Activated CD8-positive, alpha-beta T cell treated with anti-CD3 and anti-CD28 coated beads, Interleukin-2, amount 10 ng/mL, durations not matched to agents 7 days and 5 days (primary cell): ENCODE data around the gene OXSR1. TPM values are rescaled to one million over a fixed set of nuclear protein-coding genes. Genes with fewer than 3 reads are reported as not detected.

Experiments
- ATAC-seq: fragments of 150-1000 bp; cut with Tn5 transposase; one replicate; pipeline ENCODE4 v1.10.0; 2021; ENCODE audit warnings: moderate library complexity
- CTCF ChIA-PET: fragments of 350-600 bp; sonication (Branson Sonifier 250); formaldehyde crosslinking; loops from one replicate; lab custom pipeline; 2021; ENCODE audit warnings: antibody characterized with exemption; lab: Charles Lee
- POLR2A ChIA-PET: fragments of 350-600 bp; sonication (Branson Sonifier 250); formaldehyde crosslinking; loops from one replicate; lab custom pipeline; 2021; ENCODE audit warnings: antibody characterized with exemption; lab: Charles Lee
- DNase-seq: peaks from one replicate; pipeline ENCODE4 v3.0.0-alpha.2; 2020
- H3K27ac Mint-ChIP-seq: one replicate; pipeline ENCODE4 v1.8.0; 2021; ENCODE audit warnings: mild to moderate bottlenecking, mixed read lengths
- H3K27me3 Mint-ChIP-seq: one replicate; pipeline ENCODE4 v1.8.0; 2021; ENCODE audit warnings: low read depth, mixed read lengths
- H3K36me3 Mint-ChIP-seq: one replicate; pipeline ENCODE4 v1.8.0; 2021; ENCODE audit warnings: low read depth, mixed read lengths
- H3K4me1 Mint-ChIP-seq: one replicate; pipeline ENCODE4 v1.8.0; 2021; ENCODE audit warnings: low read depth, mixed read lengths
- H3K4me3 Mint-ChIP-seq: one replicate; pipeline ENCODE4 v1.8.0; 2021; ENCODE audit warnings: mild to moderate bottlenecking, mixed read lengths
- H3K9me3 Mint-ChIP-seq: one replicate; pipeline ENCODE4 v1.8.0; 2022; ENCODE audit warnings: mixed read lengths; ENCODE audit not compliant: insufficient read depth
- total RNA-seq, 2 experiments: library from RNA; stranded (reverse); gene quantifications; one replicate each; pipeline ENCODE4 v1.2.3, GENCODE V29; 2021

Gene OXSR1
- total RNA-seq, 2 experiments from 2014 or later: 56.9 to 60.3 TPM

DNA sequence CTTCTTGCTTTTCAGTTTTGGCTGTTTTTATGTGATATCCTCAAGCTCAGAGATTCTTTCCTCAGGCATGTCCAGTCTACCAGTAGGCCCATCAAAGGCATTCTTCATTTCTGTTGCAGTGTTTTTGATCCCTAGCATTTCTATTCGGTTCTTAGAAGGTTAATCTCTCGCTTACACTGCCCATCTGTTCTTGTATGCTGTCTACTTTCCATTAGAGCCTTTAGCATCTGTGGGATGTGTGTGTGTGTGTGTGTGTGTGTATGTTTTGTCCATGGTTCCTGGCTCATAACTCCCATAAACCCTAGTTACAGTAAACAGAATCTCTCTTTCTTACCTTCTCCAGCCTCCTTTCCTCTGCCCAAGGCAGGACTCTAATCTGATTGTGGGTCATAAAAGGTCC, 95.1 kb downstream of the OXSR1 start:
- DNase-seq: no peak
- ATAC-seq: no peak
- Mint-ChIP-seq H3K27me3 (no peaks in the 10 kb centered on the region), H3K27ac (no peak overlapping the region), H3K4me1 (peaks cover 29% of the 10 kb centered on the region), H3K9me3 (no peaks in the 10 kb centered on the region), H3K36me3 (peaks cover 25% of the 10 kb centered on the region), H3K4me3 (no peak overlapping the region)
- POLR2A ChIA-PET: no interaction called here
- CTCF ChIA-PET: no interaction called here

DNA sequence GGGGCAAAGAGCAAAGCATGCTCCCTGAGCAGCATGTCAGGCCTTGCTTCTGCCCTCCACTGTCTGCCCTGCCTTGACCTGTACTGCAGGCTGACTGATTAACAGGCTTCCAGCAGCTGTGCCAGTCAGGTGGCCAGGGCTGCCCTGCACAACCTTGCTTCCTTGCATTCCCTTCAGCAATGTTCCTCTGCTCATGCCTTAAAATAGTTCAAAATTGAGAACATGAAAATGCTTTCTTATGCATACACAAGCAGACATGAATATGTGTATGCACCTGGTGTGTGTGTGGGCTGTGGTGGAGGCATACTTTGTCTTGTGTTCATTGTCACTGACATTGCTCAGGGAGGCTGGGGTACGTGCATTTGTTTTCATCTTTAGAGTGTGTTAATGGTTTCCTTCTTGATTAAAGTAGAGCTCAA, 99.0 kb downstream of the OXSR1 start:
- CTCF ChIA-PET: no interaction called here
- no peaks in the 10 kb centered on the region for H3K9me3 Mint-ChIP-seq
- peaks cover 7% of the 10 kb centered on the region for H3K36me3 Mint-ChIP-seq
- POLR2A ChIA-PET: no interaction called here
- H3K27ac Mint-ChIP-seq: no peak overlapping the region
- H3K27me3 Mint-ChIP-seq: no peaks in the 10 kb centered on the region
- no peak for ATAC-seq
- no peak for DNase-seq
- no peak overlapping the region for H3K4me3 Mint-ChIP-seq
- peaks cover 37% of the 10 kb centered on the region for H3K4me1 Mint-ChIP-seq

DNA sequence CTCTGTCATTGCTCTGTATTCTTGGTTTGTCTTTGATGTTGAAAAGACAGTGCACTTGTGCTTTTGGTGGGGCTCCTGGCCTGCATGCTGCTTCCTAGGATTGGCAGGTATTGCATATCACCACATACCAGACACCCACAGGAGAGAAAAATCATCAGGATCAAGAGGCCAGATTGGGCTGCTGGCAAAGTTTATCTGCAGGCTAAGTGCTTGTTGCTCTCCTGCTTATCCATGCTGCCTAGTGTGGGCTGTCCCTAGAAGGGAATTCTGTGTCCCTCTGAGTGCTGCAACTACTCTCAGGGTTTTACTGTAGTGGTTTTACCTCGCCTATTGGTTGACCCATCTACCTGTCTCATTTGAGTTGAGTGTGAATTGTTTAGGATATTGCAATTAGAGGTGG, 99.4 kb downstream of the OXSR1 start:
- ChIA-PET CTCF (no interaction called here), POLR2A (no interaction called here)
- ATAC-seq (no peak), DNase-seq (no peak)
- Mint-ChIP-seq H3K27me3 (no peaks in the 10 kb centered on the region), H3K4me3 (no peak overlapping the region), H3K36me3 (peaks cover 4% of the 10 kb centered on the region), H3K4me1 (peaks cover 33% of the 10 kb centered on the region), H3K27ac (no peak overlapping the region), H3K9me3 (no peaks in the 10 kb centered on the region)

DNA sequence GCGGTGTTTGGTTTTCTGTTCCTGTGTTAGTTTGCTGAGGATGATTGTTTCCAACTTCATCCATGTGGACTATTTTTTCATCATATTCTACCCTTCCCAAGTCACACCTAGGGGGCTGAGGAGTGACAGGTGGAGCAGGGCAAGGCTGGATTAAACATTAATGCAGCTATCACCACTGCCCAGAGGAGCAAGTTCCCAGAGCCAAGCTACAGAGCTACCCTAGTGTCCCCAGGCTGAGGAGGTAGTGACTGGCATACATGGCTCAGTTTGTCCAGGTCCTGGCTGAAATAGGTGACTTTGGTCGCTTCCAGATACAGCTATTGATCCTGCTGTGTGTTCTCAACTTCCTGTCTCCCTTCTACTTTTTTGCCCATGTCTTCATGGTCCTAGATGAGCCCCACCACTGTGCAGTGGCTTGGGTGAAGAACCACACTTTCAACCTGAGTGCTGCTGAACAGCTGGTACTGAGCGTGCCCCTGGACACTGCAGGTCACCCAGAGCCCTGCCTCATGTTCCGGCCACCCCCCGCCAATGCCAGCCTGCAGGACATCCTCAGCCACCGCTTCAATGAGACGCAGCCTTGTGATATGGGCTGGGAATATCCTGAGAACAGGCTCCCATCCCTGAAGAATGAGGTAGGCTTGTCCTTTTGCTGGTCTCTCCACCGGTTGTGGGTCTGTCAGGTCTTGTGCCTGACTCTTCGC, 100.4 kb downstream of the OXSR1 start, which contains the start of gene SLC22A13:
SLC22A13 (plus strand) TSS at position 209 of the 704 bp plus-strand sequence; CDS start at position 258, 49 bp downstream.
- no peak for DNase-seq
- ChIA-PET POLR2A (no interaction called here), CTCF (no interaction called here)
- no peaks in the 10 kb centered on the region for H3K27me3 Mint-ChIP-seq
- ATAC-seq: no peak
- H3K27ac Mint-ChIP-seq: no peak within 1 kb of the TSS
- H3K9me3 Mint-ChIP-seq: no peaks in the 10 kb centered on the region
- peaks cover 23% of the 10 kb centered on the region for H3K4me1 Mint-ChIP-seq
- no peak within 1 kb of the TSS for H3K4me3 Mint-ChIP-seq
- peaks cover 3% of the 10 kb centered on the region for H3K36me3 Mint-ChIP-seq

DNA sequence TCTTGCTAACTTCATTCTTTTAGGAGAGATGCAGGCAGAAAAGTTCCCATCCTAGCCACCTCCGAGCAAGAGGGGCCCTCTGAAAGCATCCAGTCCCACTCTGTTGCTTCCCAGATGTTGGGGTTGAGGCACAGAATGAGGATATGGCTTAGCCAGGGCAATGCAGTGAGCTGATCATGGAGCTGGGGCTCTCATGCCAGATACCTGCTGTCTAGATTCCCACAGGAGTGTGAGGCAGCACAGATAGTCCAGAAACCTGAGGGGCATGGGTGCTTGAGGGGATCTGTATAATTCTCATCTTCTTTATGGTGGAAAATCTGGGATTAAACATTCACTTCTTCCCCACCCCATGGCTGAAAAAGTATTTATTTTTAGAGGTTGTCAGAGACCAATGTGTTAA, 101.5 kb downstream of the OXSR1 start:
- no peaks in the 10 kb centered on the region for H3K27me3 Mint-ChIP-seq
- H3K27ac Mint-ChIP-seq: no peak overlapping the region
- ChIA-PET POLR2A (no interaction called here), CTCF (interaction anchor here (0.7 to 1.0 kb wide), 2 partner anchors 80 to 214 kb away, joined by 3 read pairs; partner anchors contain the start of gene XYLB)
- H3K4me1 Mint-ChIP-seq: peaks cover 23% of the 10 kb centered on the region
- ATAC-seq (no peak), DNase-seq (no peak)
- no peaks in the 10 kb centered on the region for H3K9me3 Mint-ChIP-seq
- peaks cover 2% of the 10 kb centered on the region for H3K36me3 Mint-ChIP-seq
- no peak overlapping the region for H3K4me3 Mint-ChIP-seq

DNA sequence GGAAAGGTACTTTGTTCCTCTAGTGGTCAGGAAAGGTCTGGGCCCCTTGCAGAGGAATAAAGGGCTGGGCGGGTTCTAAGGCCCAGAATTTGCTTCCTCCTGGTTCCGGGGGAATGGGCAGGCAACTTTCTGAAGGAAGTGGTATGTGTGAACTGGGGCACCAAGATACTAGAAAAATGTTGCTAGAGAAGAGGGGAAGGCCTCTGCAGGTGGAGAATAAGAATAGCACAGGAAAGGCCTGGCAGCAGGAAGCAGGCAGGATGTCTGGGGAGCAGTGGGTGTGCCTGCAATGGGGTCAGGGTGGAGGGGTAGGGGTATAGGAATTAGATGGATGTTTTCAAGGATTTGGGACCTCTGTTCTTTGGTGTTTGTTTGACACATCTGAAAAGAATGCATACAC, 102.3 kb downstream of the OXSR1 start:
- CTCF ChIA-PET: interaction anchor here (1.0 kb wide), 1 partner anchor 79 kb away, joined by 3 read pairs; the partner anchor contains the start of gene XYLB
- H3K27ac Mint-ChIP-seq: no peak overlapping the region

DNA sequence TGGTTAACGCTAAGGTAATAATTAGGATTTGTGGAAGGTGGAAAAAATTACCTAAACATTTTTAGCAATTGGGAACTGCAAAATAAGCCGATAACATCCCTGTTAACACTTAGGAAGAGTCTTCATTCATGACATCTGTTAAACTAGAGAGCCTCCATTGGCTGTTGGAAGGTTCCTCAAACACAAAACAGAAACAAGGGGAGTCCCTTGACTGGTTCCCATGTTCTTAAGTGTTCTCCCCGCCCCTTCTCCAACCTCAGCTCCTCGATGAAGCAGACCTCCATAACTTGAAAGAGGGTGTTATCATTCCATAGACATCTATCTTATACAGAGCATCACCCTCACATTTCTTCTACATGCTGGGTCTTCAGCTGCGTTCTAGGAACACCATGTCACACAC, 102.8 kb downstream of the OXSR1 start:
- POLR2A ChIA-PET: no interaction called here
- Mint-ChIP-seq H3K9me3 (no peaks in the 10 kb centered on the region), H3K36me3 (peaks cover 1% of the 10 kb centered on the region), H3K27ac (no peak overlapping the region), H3K4me3 (no peak overlapping the region), H3K4me1 (peaks cover 22% of the 10 kb centered on the region), H3K27me3 (no peaks in the 10 kb centered on the region)
- CTCF ChIA-PET: interaction anchor here (1.5 kb wide), 1 partner anchor 12 kb away, joined by 5 read pairs; no protein-coding TSS in a partner anchor
- no peak for DNase-seq
- no peak for ATAC-seq

More for the DNA sequence above, 102.3 kb downstream of the OXSR1 start:
- POLR2A ChIA-PET: no interaction called here
- Mint-ChIP-seq H3K27me3 (no peaks in the 10 kb centered on the region), H3K4me1 (peaks cover 23% of the 10 kb centered on the region), H3K4me3 (no peak overlapping the region), H3K36me3 (peaks cover 1% of the 10 kb centered on the region), H3K9me3 (no peaks in the 10 kb centered on the region)
- ATAC-seq (no peak), DNase-seq (no peak)

DNA sequence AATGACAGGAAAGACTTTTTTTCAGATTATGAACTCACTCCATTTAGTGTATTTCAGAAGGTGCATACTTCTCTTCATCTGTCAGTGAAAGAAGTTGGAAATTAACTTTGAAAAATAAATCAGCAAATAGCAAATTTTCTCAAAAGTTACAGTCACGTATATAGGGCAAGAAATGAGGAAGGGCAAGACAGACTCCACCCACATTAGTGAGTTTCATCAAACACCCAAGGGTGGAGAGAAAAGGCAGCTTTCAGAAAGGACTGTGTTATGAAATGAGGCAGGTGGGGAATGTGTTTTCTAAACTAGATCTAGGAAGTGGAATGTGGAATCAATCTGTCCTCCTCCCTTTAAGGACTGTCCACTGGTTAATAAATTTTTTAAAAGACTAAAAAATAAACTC, 103.2 kb downstream of the OXSR1 start:
- POLR2A ChIA-PET: no interaction called here
- Mint-ChIP-seq H3K4me1 (peaks cover 19% of the 10 kb centered on the region), H3K27ac (no peak overlapping the region)

DNA sequence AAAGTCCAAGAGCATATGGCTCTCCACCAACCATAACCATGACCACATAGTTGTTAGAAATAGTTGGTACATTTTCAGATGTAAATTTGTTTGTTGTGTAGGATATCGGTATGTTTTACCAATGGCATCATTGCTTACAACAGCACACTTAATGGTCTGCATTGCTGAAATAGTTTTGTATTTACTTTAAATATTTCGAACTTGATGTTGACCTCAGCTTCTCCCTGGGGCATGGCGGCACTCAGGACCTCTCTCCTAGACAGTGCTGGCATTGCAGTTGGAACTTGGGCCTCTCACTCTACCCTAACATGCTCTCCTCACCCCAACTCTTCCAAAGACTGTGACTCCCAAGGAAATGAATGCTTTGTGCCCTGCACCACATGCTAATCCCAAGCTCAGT, 105.3 kb downstream of the OXSR1 start:
- Mint-ChIP-seq H3K36me3 (peaks cover 1% of the 10 kb centered on the region), H3K4me3 (no peak overlapping the region), H3K27ac (no peak overlapping the region), H3K27me3 (no peaks in the 10 kb centered on the region), H3K9me3 (no peaks in the 10 kb centered on the region), H3K4me1 (peaks cover 15% of the 10 kb centered on the region)
- CTCF ChIA-PET: no interaction called here
- DNase-seq (no peak), ATAC-seq (no peak)
- POLR2A ChIA-PET: no interaction called here

More for the DNA sequence above, 103.2 kb downstream of the OXSR1 start:
- Mint-ChIP-seq H3K27me3 (no peaks in the 10 kb centered on the region), H3K4me3 (no peak overlapping the region), H3K9me3 (no peaks in the 10 kb centered on the region), H3K36me3 (peaks cover 1% of the 10 kb centered on the region)
- ATAC-seq (no peak), DNase-seq (no peak)
- CTCF ChIA-PET: interaction anchor here (1.5 kb wide), 1 partner anchor 11 kb away, joined by 5 read pairs; no protein-coding TSS in a partner anchor

DNA sequence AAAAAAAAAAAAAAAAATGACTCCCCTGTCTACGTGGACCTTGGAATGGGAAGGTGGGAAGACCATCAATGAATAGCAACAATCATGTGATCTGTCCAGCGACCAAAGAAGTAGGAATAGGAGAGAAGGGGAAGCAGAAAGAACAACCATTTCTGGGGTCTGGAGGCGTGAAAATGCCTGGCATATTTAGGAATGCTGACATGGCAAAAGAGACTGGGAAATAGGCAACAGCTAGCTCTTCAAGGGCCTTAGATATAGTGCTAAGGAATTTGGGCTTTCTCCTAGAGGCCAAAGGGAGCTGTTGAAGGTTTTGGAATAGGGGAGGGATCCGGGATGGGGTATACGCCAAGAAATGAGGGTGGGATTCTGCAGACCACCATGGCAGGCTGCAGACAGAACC, 106.2 kb downstream of the OXSR1 start:
- ChIA-PET CTCF (no interaction called here), POLR2A (no interaction called here)
- ATAC-seq (no peak), DNase-seq (no peak)
- Mint-ChIP-seq H3K27me3 (no peaks in the 10 kb centered on the region), H3K9me3 (no peaks in the 10 kb centered on the region), H3K27ac (no peak overlapping the region), H3K36me3 (peaks cover 1% of the 10 kb centered on the region), H3K4me3 (no peak overlapping the region), H3K4me1 (peaks cover 15% of the 10 kb centered on the region)

DNA sequence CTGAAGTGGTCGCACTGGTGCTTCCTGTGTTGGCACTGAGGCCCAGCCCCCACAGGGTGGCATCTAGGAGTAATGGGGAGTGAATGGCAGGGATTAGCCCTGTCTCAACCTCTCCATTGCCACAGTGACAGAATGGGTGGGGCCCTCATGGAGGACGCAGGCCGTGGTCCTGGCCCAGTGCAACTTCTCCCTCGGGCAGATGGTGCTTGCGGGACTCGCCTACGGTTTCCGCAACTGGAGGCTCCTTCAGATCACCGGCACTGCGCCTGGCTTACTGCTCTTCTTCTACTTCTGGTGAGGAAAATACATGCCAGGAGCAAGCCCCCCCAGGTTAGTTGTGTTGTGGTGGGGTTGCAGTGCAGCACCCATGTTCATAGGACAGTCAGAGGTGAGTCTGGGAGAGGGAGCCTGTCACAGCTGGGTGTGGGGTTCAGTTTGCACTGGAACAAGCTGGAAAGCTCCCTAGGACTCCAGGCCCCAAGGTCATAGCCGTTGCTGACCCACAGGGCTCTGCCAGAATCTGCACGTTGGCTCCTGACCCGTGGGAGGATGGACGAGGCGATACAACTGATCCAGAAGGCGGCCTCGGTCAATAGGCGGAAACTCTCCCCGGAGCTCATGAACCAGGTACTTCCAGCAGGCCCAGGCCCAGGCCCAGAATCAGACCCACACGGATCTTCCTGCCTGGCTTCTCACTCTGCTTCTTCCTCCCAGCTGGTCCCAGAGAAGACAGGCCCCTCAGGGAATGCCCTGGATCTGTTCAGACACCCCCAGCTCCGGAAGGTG, 109.7 kb downstream of the OXSR1 start:
- ChIA-PET POLR2A (no interaction called here), CTCF (no interaction called here)
- Mint-ChIP-seq H3K36me3 (peaks cover 1% of the 10 kb centered on the region), H3K4me1 (no peaks in the 10 kb centered on the region), H3K4me3 (no peak overlapping the region), H3K27me3 (no peaks in the 10 kb centered on the region), H3K9me3 (no peaks in the 10 kb centered on the region), H3K27ac (no peak overlapping the region)
- ATAC-seq (no peak), DNase-seq (no peak)

DNA sequence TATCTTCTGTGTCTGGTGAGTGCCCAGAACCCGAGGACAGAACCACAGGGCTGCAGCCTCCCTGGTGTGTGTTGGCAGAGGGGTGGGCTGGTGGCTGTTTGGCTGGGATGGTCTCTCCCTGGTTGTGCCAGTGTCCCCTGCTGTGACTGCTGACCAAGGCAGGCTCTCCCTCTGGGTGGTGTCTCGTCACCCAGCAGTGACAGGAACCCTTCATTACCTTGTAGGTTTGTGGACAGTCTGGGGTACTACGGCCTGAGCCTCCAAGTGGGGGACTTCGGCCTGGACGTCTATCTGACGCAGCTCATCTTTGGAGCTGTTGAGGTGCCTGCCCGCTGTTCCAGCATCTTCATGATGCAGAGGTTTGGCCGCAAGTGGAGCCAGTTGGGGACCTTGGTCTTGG, 110.3 kb downstream of the OXSR1 start:
- Mint-ChIP-seq H3K4me1 (no peaks in the 10 kb centered on the region), H3K36me3 (peaks cover 1% of the 10 kb centered on the region), H3K27me3 (no peaks in the 10 kb centered on the region), H3K4me3 (no peak overlapping the region), H3K9me3 (no peaks in the 10 kb centered on the region), H3K27ac (no peak overlapping the region)
- POLR2A ChIA-PET: no interaction called here
- DNase-seq (no peak), ATAC-seq (no peak)
- CTCF ChIA-PET: no interaction called here
